ENCODE results near the gene CELF5.
A peak's percentile ranks its signal among the peaks of the same experiment; 100 is the strongest.

CELF5 gene

GRCh38 chr19:3304871-3305423, 80.5 kb downstream of the CELF5 start:
- TF ChIP-seq REST (IDR thresholded peaks at IDR 0.05; ENCODE audit: low read depth), result no peak
- peak; percentile 91 for TF ChIP-seq RAD21 (IDR thresholded peaks at IDR 0.05; ENCODE audit: low read depth)

- TF ChIP-seq TEAD4 (IDR thresholded peaks at IDR 0.05) (no peak), YY1 (IDR thresholded peaks at IDR 0.05; ENCODE audit: low read depth) (no peak), RAD21 (IDR thresholded peaks at IDR 0.05; ENCODE audit: low read depth) (no peak), NFIC (IDR thresholded peaks at IDR 0.05) (no peak), EP300 (IDR thresholded peaks at IDR 0.05; ENCODE audit: borderline replicate concordance) (no peak), EGR1 (IDR thresholded peaks at IDR 0.05) (no peak), ZBTB7A (IDR thresholded peaks at IDR 0.05; ENCODE audit: low read depth) (no peak), MAX (IDR thresholded peaks at IDR 0.05) (no peak), USF1 (IDR thresholded peaks at IDR 0.05) (no peak), FOXM1 (IDR thresholded peaks at IDR 0.05; ENCODE audit: borderline replicate concordance, low read depth) (no peak), TCF12 (IDR thresholded peaks at IDR 0.05; ENCODE audit: low read depth) (no peak), CREB1 (IDR thresholded peaks at IDR 0.05; ENCODE audit: low read depth) (no peak), REST (IDR thresholded peaks at IDR 0.05; ENCODE audit: low read depth) (no peak), CEBPB (IDR thresholded peaks at IDR 0.05) (no peak), TAF1 (IDR thresholded peaks at IDR 0.05; ENCODE audit: low read depth) (no peak)
These were observed 85.3 kb downstream of the CELF5 start for GRCh38 chr19:3309724-3310123.

GRCh38 chr19:3310280-3310679, 85.8 kb downstream of the CELF5 start:
- no peak for TF ChIP-seq TEAD4 (IDR thresholded peaks at IDR 0.05)
- TF ChIP-seq FOXM1 (IDR thresholded peaks at IDR 0.05; ENCODE audit: borderline replicate concordance, low read depth), result no peak
- no peak for TF ChIP-seq TAF1 (IDR thresholded peaks at IDR 0.05; ENCODE audit: low read depth)
- TF ChIP-seq EP300 (IDR thresholded peaks at IDR 0.05; ENCODE audit: borderline replicate concordance), result no peak
- no peak for TF ChIP-seq REST (IDR thresholded peaks at IDR 0.05; ENCODE audit: low read depth)
- no peak for TF ChIP-seq MAX (IDR thresholded peaks at IDR 0.05)
- TF ChIP-seq RAD21 (IDR thresholded peaks at IDR 0.05; ENCODE audit: low read depth), result no peak
- TF ChIP-seq CEBPB (IDR thresholded peaks at IDR 0.05), result no peak
- no peak for TF ChIP-seq TCF12 (IDR thresholded peaks at IDR 0.05; ENCODE audit: low read depth)
- TF ChIP-seq EGR1 (IDR thresholded peaks at IDR 0.05), result no peak
- TF ChIP-seq CREB1 (IDR thresholded peaks at IDR 0.05; ENCODE audit: low read depth), result no peak
- no peak for TF ChIP-seq USF1 (IDR thresholded peaks at IDR 0.05)
- no peak for TF ChIP-seq YY1 (IDR thresholded peaks at IDR 0.05; ENCODE audit: low read depth)
- no peak for TF ChIP-seq ZBTB7A (IDR thresholded peaks at IDR 0.05; ENCODE audit: low read depth)
- TF ChIP-seq NFIC (IDR thresholded peaks at IDR 0.05), result no peak

GRCh38 chr19:3310711-3311110, 86.2 kb downstream of the CELF5 start:
- no peak for TF ChIP-seq FOXM1 (IDR thresholded peaks at IDR 0.05; ENCODE audit: borderline replicate concordance, low read depth)
- TF ChIP-seq EP300 (IDR thresholded peaks at IDR 0.05; ENCODE audit: borderline replicate concordance), result no peak
- TF ChIP-seq CEBPB (IDR thresholded peaks at IDR 0.05), result no peak
- TF ChIP-seq REST (IDR thresholded peaks at IDR 0.05; ENCODE audit: low read depth), result no peak
- TF ChIP-seq MAX (IDR thresholded peaks at IDR 0.05), result no peak
- no peak for TF ChIP-seq EGR1 (IDR thresholded peaks at IDR 0.05)
- TF ChIP-seq RAD21 (IDR thresholded peaks at IDR 0.05; ENCODE audit: low read depth), result no peak
- no peak for TF ChIP-seq NFIC (IDR thresholded peaks at IDR 0.05)
- no peak for TF ChIP-seq CREB1 (IDR thresholded peaks at IDR 0.05; ENCODE audit: low read depth)
- no peak for TF ChIP-seq TEAD4 (IDR thresholded peaks at IDR 0.05)
- no peak for TF ChIP-seq YY1 (IDR thresholded peaks at IDR 0.05; ENCODE audit: low read depth)
- TF ChIP-seq TAF1 (IDR thresholded peaks at IDR 0.05; ENCODE audit: low read depth), result no peak
- no peak for TF ChIP-seq ZBTB7A (IDR thresholded peaks at IDR 0.05; ENCODE audit: low read depth)
- no peak for TF ChIP-seq TCF12 (IDR thresholded peaks at IDR 0.05; ENCODE audit: low read depth)
- TF ChIP-seq USF1 (IDR thresholded peaks at IDR 0.05), result no peak

Data from Ishikawa (cell line).